K562 (cell line): ENCODE data around the gene RALB. TPM values are rescaled to one million over a fixed set of nuclear protein-coding genes. Genes with fewer than 3 reads are reported as not detected.

Experiments
- CHD4 ChIP-seq: fragments of 200-600 bp; sonication (generic); IDR thresholded peaks from 3 replicates; pipeline ENCODE4 v1.6.1; 2012; ENCODE audit warnings: low read depth, mild to moderate bottlenecking, mixed read lengths, low read length, inconsistent platforms; ENCODE audit not compliant: insufficient read depth, insufficient replicate concordance, poor library complexity, severe bottlenecking
- DIDO1 ChIP-seq: fragments of 450-650 bp; IDR thresholded peaks from 2 replicates; pipeline ENCODE4 v1.6.1; 2016; ENCODE audit warnings: low read depth, missing biosample characterization, missing genetic modification characterization
- E2F6 ChIP-seq, 2 experiments: IDR thresholded peaks; 2 replicates each; pipeline ENCODE4 v1.6.1; 2011; ENCODE audit warnings: borderline replicate concordance in 1 of 2, control low read depth in 1 of 2, low read depth in 1 of 2, low read length in 1 of 2, mild to moderate bottlenecking in 1 of 2, mixed read lengths in 1 of 2, moderate library complexity in 1 of 2; ENCODE audit not compliant: insufficient read depth in 1 of 2, insufficient read length in 1 of 2, poor library complexity in 1 of 2, severe bottlenecking in 1 of 2; ENCODE audit errors: extremely low read depth in 1 of 2
- GMEB1 ChIP-seq: fragments of 250-450 bp; sonication (Bioruptor Pico); IDR thresholded peaks from 2 replicates; pipeline ENCODE4 v1.4.0; 2020; ENCODE audit warnings: mild to moderate bottlenecking
- RB1 ChIP-seq: fragments of 450-650 bp; IDR thresholded peaks from 2 replicates; pipeline ENCODE4 v1.6.1; 2017; ENCODE audit warnings: low read depth, mild to moderate bottlenecking
- RBM39 ChIP-seq: fragments of 200-400 bp; formaldehyde crosslinking; optimal IDR thresholded peaks from 2 replicates; pipeline ENCODE3; 2018; ENCODE audit warnings: low read depth, low read length
- SAP30 ChIP-seq: fragments of 200-600 bp; sonication (generic); IDR thresholded peaks from 2 replicates; pipeline ENCODE4 v1.6.1; 2012; ENCODE audit warnings: borderline replicate concordance, low read depth, mild to moderate bottlenecking, moderate library complexity, low read length, control low read depth, inconsistent platforms; ENCODE audit not compliant: insufficient read depth, poor library complexity, severe bottlenecking
- SNIP1 ChIP-seq: fragments of 450-650 bp; IDR thresholded peaks from 2 replicates; pipeline ENCODE4 v1.7.1; 2017; ENCODE audit warnings: low read depth, mild to moderate bottlenecking
- TFE3 ChIP-seq: fragments of 450-650 bp; formaldehyde crosslinking; IDR thresholded peaks from 2 replicates; pipeline ENCODE4 v1.4.0; 2020; ENCODE audit warnings: mild to moderate bottlenecking, mixed read lengths
- ZNF586 ChIP-seq: fragments of 450-650 bp; formaldehyde crosslinking; conservative IDR thresholded peaks from 2 replicates; pipeline ENCODE4 v1.4.0; 2020; ENCODE audit warnings: mild to moderate bottlenecking, moderate library complexity
- polyA plus RNA-seq, 8 experiments: library from polyadenylated mRNA; depleted of rRNA in 4 of 8; stranded (reverse) in 5 of 8; unstranded in 3 of 8; fragments of >200 nt; fragmentation: Nextera tagmentation in 2 of 8; fragmentation: Illumina TruSeq in 1 of 8; extraction: Ambion mirVana in 2 of 8; extraction: Trizol in 1 of 8; gene quantifications; 2 replicates each; pipeline versions ENCODE4 v1.2.1 to v1.2.3, GENCODE V29; 2011 to 2014; ENCODE audit warnings: inconsistent platforms in 1 of 8, missing spikeins in 1 of 8
- total RNA-seq, 7 experiments: library from RNA; depleted of rRNA in 6 of 7; stranded (reverse); fragments of >200 nt in 6 of 7; fragmentation: Illumina TruSeq in 2 of 7; extraction: Trizol in 2 of 7; gene quantifications; 2 replicates each; pipeline versions ENCODE4 v1.2.1 to v1.2.3, GENCODE V29; 2011 to 2021; ENCODE audit warnings: low replicate concordance in 1 of 7
- TF ChIP-seq, protein P1 (sequence below): fragments of 250-450 bp; sonication (Bioruptor Pico); IDR thresholded peaks from 2 replicates; pipeline ENCODE4 v1.5.0; 2022; ENCODE audit warnings: mild to moderate bottlenecking
- TF ChIP-seq, protein P2 (sequence below): fragments of 250-450 bp; sonication (Bioruptor Pico); IDR thresholded peaks from 2 replicates; pipeline ENCODE4 v1.4.0; 2020; ENCODE audit warnings: mild to moderate bottlenecking, moderate library complexity
- TF ChIP-seq, protein P3 (sequence below): sonication (generic); formaldehyde crosslinking; IDR thresholded peaks from 2 replicates; pipeline ENCODE4 v1.5.0; 2020; ENCODE audit warnings: missing genetic modification reagents
- TF ChIP-seq, protein P4 (sequence below): sonication (generic); formaldehyde crosslinking; IDR thresholded peaks from 2 replicates; pipeline ENCODE4 v1.8.1; 2022; ENCODE audit warnings: missing genetic modification reagents

Gene RALB
- total and polyA plus RNA-seq, 9 of the 15 experiments (the other 6 are each of a cell fraction or from before 2014, with no cell fraction given), result 14.8 to 65.6 (median 38.4) TPM

DNA sequence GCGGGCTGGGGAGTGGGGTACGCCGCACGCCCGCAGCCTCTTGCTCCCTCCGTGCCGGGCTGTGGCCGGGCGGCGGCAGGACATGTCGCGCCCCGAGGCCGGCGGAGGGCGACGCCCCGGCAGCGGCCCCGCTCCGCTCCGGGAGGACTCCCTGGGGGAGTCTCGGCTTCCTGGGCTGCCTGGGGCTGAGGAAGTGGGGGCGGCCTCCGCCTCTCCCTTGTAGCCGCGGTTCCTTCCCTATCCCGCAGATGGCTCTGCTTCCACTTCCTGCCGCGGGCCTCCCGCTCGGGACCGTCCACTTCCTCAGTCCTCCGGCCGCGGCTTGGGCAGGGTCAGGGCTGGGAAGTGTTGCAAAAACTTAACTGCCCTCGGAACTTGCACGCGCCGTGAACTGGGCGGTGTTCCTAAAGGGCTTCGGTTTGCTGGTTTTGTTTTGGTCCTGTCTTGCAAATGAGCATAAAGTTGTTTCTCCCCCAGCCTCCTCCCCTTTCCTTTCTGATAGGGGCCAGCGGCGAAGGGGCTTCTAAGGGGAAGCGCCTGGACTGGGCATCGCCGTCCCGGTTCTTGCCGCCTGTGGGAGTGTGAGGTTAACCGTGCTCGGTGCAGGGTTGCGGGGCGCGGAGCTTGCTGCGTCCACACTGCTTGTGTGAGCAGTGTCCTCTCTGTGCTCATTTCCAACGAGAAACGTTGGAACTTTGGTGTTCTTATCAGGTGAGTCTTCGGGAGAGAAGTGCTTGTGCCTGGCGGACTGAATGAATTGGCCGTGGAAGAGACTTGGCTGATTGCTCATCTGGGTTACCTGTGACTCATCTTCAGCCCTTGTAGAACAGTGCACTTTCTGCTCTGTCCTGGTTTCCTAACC is 600 bp downstream of the RALB start (continued):
- TF ChIP-seq SAP30 (peak; percentile 55), DIDO1 (tag) (no peak), SNIP1 (no peak), RBM39 (no peak), GMEB1 (CRISPR knock-in tag) (no peak), E2F6 (IDR thresholded peaks at IDR 0.05; ENCODE audit: borderline replicate concordance in 1 of 2, extremely low read depth in 1 of 2, insufficient read depth in 1 of 2, insufficient read length in 1 of 2, low read depth in 1 of 2, low read length in 1 of 2, poor library complexity in 1 of 2, severe bottlenecking in 1 of 2) (peak; percentile 8 to 39), CHD4 (no peak), RB1 (no peak; the same call in none of the 2 replicates), ZNF586 (CRISPR knock-in tag) (no peak), TFE3 (CRISPR knock-in tag) (no peak)
- TF ChIP-seq, protein P1, sequence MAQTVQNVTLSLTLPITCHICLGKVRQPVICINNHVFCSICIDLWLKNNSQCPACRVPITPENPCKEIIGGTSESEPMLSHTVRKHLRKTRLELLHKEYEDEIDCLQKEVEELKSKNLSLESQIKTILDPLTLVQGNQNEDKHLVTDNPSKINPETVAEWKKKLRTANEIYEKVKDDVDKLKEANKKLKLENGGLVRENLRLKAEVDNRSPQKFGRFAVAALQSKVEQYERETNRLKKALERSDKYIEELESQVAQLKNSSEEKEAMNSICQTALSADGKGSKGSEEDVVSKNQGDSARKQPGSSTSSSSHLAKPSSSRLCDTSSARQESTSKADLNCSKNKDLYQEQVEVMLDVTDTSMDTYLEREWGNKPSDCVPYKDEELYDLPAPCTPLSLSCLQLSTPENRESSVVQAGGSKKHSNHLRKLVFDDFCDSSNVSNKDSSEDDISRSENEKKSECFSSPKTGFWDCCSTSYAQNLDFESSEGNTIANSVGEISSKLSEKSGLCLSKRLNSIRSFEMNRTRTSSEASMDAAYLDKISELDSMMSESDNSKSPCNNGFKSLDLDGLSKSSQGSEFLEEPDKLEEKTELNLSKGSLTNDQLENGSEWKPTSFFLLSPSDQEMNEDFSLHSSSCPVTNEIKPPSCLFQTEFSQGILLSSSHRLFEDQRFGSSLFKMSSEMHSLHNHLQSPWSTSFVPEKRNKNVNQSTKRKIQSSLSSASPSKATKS (CRISPR knock-in tag), result no peak
- TF ChIP-seq, protein P2, sequence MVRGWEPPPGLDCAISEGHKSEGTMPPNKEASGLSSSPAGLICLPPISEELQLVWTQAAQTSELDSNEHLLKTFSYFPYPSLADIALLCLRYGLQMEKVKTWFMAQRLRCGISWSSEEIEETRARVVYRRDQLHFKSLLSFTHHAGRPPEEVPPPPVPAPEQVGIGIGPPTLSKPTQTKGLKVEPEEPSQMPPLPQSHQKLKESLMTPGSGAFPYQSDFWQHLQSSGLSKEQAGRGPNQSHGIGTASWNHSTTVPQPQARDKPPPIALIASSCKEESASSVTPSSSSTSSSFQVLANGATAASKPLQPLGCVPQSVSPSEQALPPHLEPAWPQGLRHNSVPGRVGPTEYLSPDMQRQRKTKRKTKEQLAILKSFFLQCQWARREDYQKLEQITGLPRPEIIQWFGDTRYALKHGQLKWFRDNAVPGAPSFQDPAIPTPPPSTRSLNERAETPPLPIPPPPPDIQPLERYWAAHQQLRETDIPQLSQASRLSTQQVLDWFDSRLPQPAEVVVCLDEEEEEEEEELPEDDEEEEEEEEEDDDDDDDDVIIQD (CRISPR knock-in tag), result no peak
- TF ChIP-seq, protein P3, sequence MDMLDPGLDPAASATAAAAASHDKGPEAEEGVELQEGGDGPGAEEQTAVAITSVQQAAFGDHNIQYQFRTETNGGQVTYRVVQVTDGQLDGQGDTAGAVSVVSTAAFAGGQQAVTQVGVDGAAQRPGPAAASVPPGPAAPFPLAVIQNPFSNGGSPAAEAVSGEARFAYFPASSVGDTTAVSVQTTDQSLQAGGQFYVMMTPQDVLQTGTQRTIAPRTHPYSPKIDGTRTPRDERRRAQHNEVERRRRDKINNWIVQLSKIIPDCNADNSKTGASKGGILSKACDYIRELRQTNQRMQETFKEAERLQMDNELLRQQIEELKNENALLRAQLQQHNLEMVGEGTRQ (CRISPR knock-in tag), result no peak
- TF ChIP-seq, protein P4, sequence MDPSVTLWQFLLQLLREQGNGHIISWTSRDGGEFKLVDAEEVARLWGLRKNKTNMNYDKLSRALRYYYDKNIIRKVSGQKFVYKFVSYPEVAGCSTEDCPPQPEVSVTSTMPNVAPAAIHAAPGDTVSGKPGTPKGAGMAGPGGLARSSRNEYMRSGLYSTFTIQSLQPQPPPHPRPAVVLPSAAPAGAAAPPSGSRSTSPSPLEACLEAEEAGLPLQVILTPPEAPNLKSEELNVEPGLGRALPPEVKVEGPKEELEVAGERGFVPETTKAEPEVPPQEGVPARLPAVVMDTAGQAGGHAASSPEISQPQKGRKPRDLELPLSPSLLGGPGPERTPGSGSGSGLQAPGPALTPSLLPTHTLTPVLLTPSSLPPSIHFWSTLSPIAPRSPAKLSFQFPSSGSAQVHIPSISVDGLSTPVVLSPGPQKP, result no peak
